HG03571 (cell line): ENCODE data around the gene C11orf24.

Source experiments
- ATAC-seq: cut with Tn5 transposase; IDR thresholded peaks from one replicate; pipeline ENCODE4 v1.9.1; 2021; ENCODE audit not compliant: unreplicated experiment

The C11orf24 gene

DNA sequence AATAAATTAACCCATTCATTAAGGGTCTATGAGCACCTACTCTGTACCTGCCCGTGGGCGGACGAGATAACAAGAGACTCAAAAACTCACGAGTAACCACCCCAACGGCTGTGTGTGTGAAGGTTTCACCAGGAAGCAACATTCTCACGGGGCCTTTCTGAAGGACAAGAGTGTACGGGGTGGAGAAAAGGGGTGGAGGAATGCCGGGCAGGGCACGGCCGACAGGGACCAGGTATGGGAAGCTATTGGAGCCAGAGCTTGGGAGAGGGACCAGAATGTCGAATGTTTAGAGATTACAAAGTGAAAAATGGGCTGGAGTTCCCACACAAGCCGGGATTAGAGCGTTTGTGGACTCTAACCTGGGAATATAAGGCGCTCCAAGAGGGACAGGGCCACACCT, 60.2 kb downstream of the C11orf24 start:
- ATAC-seq: no peak
